Activated CD4-positive, alpha-beta T cell treated with anti-CD3 and anti-CD28 coated beads, Interleukin-2, amount 50 U/mL, for 4 hours (primary cell): ENCODE results near the gene CYP4F8.
"Not testable (repeated sequence)": the region's sequence is repeated elsewhere in the genome, so short reads cannot be mapped to it uniquely, and the experiment has no call there.

Experiments
- DNase-seq, 2 experiments: peaks; one replicate each; pipeline ENCODE4 v3.0.0-alpha.2; 2020

Gene CYP4F8

GRCh38 chr19:15614507-15615379 lies at the start of gene CYP4F8:
Gene CYP4F8 (plus strand): TSS chr19:15615218. CDS start chr19:15615617, 399 bp downstream.
- DNase-seq = no peak

- DNase-seq = no peak
Observed at GRCh38 chr19:15570420-15570819, 44.6 kb upstream of the CYP4F8 start.

GRCh38 chr19:15575406-15575805 lies 39.6 kb upstream of the CYP4F8 start:
- DNase-seq = no peak

GRCh38 chr19:15576526-15577156 lies 38.4 kb upstream of the CYP4F8 start:
- DNase-seq = no peak

- DNase-seq = no peak
Observed at GRCh38 chr19:15577184-15577771, 37.7 kb upstream of the CYP4F8 start.

GRCh38 chr19:15583346-15583745 lies 31.7 kb upstream of the CYP4F8 start:
- DNase-seq = no peak

GRCh38 chr19:15584095-15584494 lies 30.9 kb upstream of the CYP4F8 start:
- DNase-seq = no peak

- peak; percentile 80 to 85 for DNase-seq
Observed at GRCh38 chr19:15584541-15585115, 30.4 kb upstream of the CYP4F8 start.

GRCh38 chr19:15587663-15588062 lies 27.4 kb upstream of the CYP4F8 start:
- DNase-seq = no peak

GRCh38 chr19:15588265-15588664 lies 26.8 kb upstream of the CYP4F8 start:
- no peak for DNase-seq

GRCh38 chr19:15589760-15590451 lies 25.1 kb upstream of the CYP4F8 start:
- DNase-seq = no peak

GRCh38 chr19:15591796-15592195 lies 23.2 kb upstream of the CYP4F8 start:
- no peak for DNase-seq

GRCh38 chr19:15592506-15592905 lies 22.5 kb upstream of the CYP4F8 start:
- DNase-seq = not testable (repeated sequence)

- not testable (repeated sequence) for DNase-seq
Observed at GRCh38 chr19:15593766-15594165, 21.3 kb upstream of the CYP4F8 start.

- no peak for DNase-seq
Observed at GRCh38 chr19:15595069-15595468, 19.9 kb upstream of the CYP4F8 start.

GRCh38 chr19:15607978-15608925 lies 6.8 kb upstream of the CYP4F8 start:
- DNase-seq = not testable (repeated sequence)

- DNase-seq = no peak
Observed at GRCh38 chr19:15609261-15609660, 5.8 kb upstream of the CYP4F8 start.

GRCh38 chr19:15612342-15612741 lies 2.7 kb upstream of the CYP4F8 start:
- no peak for DNase-seq

GRCh38 chr19:15613338-15613737 lies 1.7 kb upstream of the CYP4F8 start:
- DNase-seq = no peak

GRCh38 chr19:15615526-15615925 lies 508 bp downstream of the CYP4F8 start:
- no peak for DNase-seq

- no peak for DNase-seq
Observed at GRCh38 chr19:15616183-15616582, 1.2 kb downstream of the CYP4F8 start.
